Keratinocyte (primary cell): Measurements from ENCODE around the gene XPC. TPM values are rescaled to one million over a fixed set of nuclear protein-coding genes. Genes with fewer than 3 reads are reported as not detected.

Source experiments
- DNase-seq: peaks from one replicate; pipeline ENCODE4 v3.0.0-alpha.2; 2011; ENCODE audit warnings: low read depth, missing footprints, low spot score
- FAIRE-seq: peaks from 2 replicates; lab custom pipeline; 2011; peaks lifted over from hg19 to GRCh38; lab: Jason Lieb, UNC
- H2AFZ ChIP-seq: 2 replicates; pipeline ENCODE4 v1.6.0; 2012; ENCODE audit warnings: low read length, control low read depth, inconsistent platforms; ENCODE audit not compliant: control insufficient read depth
- H3K27ac ChIP-seq: 2 replicates; pipeline ENCODE4 v1.5.1; 2011; ENCODE audit warnings: low read length; ENCODE audit not compliant: control insufficient read depth, insufficient read depth
- H3K27me3 ChIP-seq: 3 replicates; pipeline ENCODE4 v1.6.0; 2011; ENCODE audit warnings: low read length; ENCODE audit not compliant: control insufficient read depth, insufficient read depth; ENCODE audit errors: extremely low read depth
- H3K36me3 ChIP-seq, 2 experiments: 2 replicates in 1 of 2; 3 replicates in 1 of 2; pipeline ENCODE4 v1.5.1; 2011; ENCODE audit warnings: low read length in 2 of 2, mild to moderate bottlenecking in 1 of 2; ENCODE audit not compliant: control insufficient read depth in 2 of 2, insufficient read depth in 2 of 2; ENCODE audit errors: extremely low read depth in 1 of 2
- H3K4me1 ChIP-seq: 3 replicates; pipeline ENCODE4 v1.5.1; 2011; ENCODE audit warnings: low read length; ENCODE audit not compliant: control insufficient read depth, insufficient read depth; ENCODE audit errors: extremely low read depth
- H3K4me2 ChIP-seq: 3 replicates; pipeline ENCODE4 v1.6.0; 2011; ENCODE audit warnings: low read depth, low read length; ENCODE audit not compliant: control insufficient read depth, insufficient read depth; ENCODE audit errors: extremely low read depth
- H3K4me3 ChIP-seq, 3 experiments: fragments of 200-600 bp in 1 of 3; sonication (generic) in 1 of 3; 2 replicates in 2 of 3; 3 replicates in 1 of 3; pipeline ENCODE4 v1.5.1; 2011 to 2016; ENCODE audit warnings: low read length in 3 of 3, mild to moderate bottlenecking in 3 of 3, control low read depth in 2 of 3, inconsistent platforms in 1 of 3, low read depth in 1 of 3, mixed read lengths in 1 of 3, mixed run types in 1 of 3, moderate library complexity in 1 of 3; ENCODE audit not compliant: control insufficient read depth in 2 of 3, insufficient read depth in 2 of 3; ENCODE audit errors: extremely low read depth in 1 of 3
- H3K79me2 ChIP-seq: 2 replicates; pipeline ENCODE4 v1.6.0; 2012; ENCODE audit warnings: low read length; ENCODE audit not compliant: control insufficient read depth, insufficient read depth
- H3K9ac ChIP-seq: 3 replicates; pipeline ENCODE4 v1.6.0; 2011; ENCODE audit warnings: low read length; ENCODE audit not compliant: control insufficient read depth, insufficient read depth; ENCODE audit errors: extremely low read depth
- H3K9me1 ChIP-seq: 3 replicates; pipeline ENCODE4 v1.6.0; 2011; ENCODE audit warnings: low read length; ENCODE audit not compliant: control insufficient read depth, insufficient read depth; ENCODE audit errors: extremely low read depth
- H3K9me3 ChIP-seq: 2 replicates; pipeline ENCODE4 v1.5.1; 2012; ENCODE audit warnings: low read depth, low read length; ENCODE audit not compliant: control insufficient read depth
- H4K20me1 ChIP-seq: 3 replicates; pipeline ENCODE4 v1.6.0; 2011; ENCODE audit warnings: low read length; ENCODE audit not compliant: control insufficient read depth, insufficient read depth; ENCODE audit errors: extremely low read depth
- CTCF ChIP-seq, 3 experiments: IDR thresholded peaks in 1 of 3; conservative IDR thresholded peaks in 1 of 3; optimal IDR thresholded peaks in 1 of 3; 2 replicates in 2 of 3; 3 replicates in 1 of 3; pipeline versions ENCODE3 to v1.5.1; 2011; ENCODE audit warnings: low read length in 3 of 3, mild to moderate bottlenecking in 3 of 3, moderate library complexity in 2 of 3, control low read depth in 1 of 3, inconsistent platforms in 1 of 3; ENCODE audit not compliant: insufficient read depth in 2 of 3; ENCODE audit errors: extremely low read depth in 1 of 3
- EZH2 ChIP-seq: IDR thresholded peaks from one replicate; pipeline ENCODE4 v1.6.1; 2012; ENCODE audit warnings: inconsistent platforms, mild to moderate bottlenecking, low read length, moderate library complexity
- dilution Hi-C: fragments of 300-500 bp; cut with MboI; formaldehyde crosslinking; loops from one replicate; pipeline ENCODE4 v1.7.0; 2020; ENCODE audit warnings: low sequenced_read_pairs; ENCODE audit not compliant: extremely low pct_ligation_motif_present
- polyA plus RNA-seq, 5 experiments: library from polyadenylated mRNA; depleted of rRNA in 3 of 5; stranded (reverse) in 3 of 5; stranded (forward) in 1 of 5; unstranded in 1 of 5; fragments of >200 nt; gene quantifications; 1 replicate in 1 of 5; 2 replicates in 3 of 5; 3 replicates in 1 of 5; pipeline versions ENCODE4 v1.2.1 to v1.2.3, GENCODE V29; 2011 to 2012; ENCODE audit warnings: missing spikeins in 2 of 5, low read depth in 1 of 5, low replicate concordance in 1 of 5

Gene XPC
- polyA plus RNA-seq, 1 donor (not counting 4 experiments of a cell fraction or from before 2014, with no cell fraction given): 24.9 TPM

DNA sequence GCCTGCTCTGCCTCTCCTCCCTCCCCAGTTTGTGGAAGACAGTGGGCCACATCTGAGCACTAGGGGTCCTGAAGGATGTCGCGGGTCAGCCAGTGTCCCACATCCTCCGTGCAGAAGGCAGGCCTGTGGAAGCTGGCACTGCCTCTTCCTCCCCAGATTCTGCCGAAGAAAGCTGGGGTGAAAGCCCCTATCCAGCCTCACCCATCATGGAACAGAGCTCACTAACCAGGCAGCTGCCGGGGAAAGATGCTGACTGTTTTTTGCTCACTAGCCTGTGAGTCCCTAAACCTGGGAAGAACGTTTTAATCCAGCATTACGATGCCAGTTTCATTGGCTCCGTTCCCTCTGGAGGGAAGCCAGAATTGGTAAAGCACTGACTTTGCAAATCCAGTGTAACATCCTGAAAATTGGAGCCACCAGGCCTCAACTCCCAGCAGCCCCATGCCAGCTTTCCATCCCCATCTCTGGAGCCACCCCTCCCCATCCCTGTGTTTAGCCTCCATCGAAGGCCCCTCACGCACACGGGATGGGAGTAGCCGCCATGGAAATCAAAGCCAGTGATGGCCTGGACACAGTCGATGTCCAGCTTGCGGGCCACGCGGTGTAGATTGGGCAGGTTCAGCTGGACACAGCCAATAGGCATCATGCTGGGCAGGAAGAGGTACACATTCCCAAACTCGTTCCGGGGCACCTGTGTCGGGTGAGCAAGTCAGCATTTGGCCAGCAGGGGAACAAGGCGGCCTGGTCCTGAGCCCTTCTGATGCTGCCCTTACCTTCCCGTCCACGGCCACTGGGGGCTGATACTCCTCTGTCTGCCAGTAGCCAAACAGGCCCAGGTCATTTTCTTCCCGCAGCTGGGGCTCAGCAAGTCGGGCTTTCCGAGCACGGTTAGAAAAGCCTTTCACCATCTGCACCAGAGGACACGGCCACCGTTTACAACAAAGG lies 30.1 kb downstream of the XPC start:
- DNase-seq (no peak), FAIRE-seq (no peak)
- TF ChIP-seq EZH2 (no peak), CTCF (optimal IDR thresholded peaks at IDR 0.05 in 1 of 3, IDR thresholded peaks at IDR 0.05 in 1 of 3, conservative IDR thresholded peaks at IDR 0.05 in 1 of 3; ENCODE audit: extremely low read depth in 1 of 3, insufficient read depth in 2 of 3, low read length in 3 of 3) (no peak)
- H3K36me3 ChIP-seq: peaks cover 42 to 60% of the 10 kb centered on the region in 2 experiments
- dilution Hi-C loops: no loop called here
- H3K27me3 ChIP-seq: no peaks in the 10 kb centered on the region
- no peak overlapping the region for H3K4me3 ChIP-seq
- peaks cover 2% of the 10 kb centered on the region for H4K20me1 ChIP-seq
- H2AFZ ChIP-seq: no peak overlapping the region
- no peaks in the 10 kb centered on the region for H3K9me3 ChIP-seq
- no peak overlapping the region for H3K9ac ChIP-seq
- H3K79me2 ChIP-seq: no peaks in the 10 kb centered on the region
- H3K4me2 ChIP-seq: no peak overlapping the region
- H3K27ac ChIP-seq: no peak overlapping the region
- H3K4me1 ChIP-seq: peaks cover 30% of the 10 kb centered on the region
- no peaks in the 10 kb centered on the region for H3K9me1 ChIP-seq

DNA sequence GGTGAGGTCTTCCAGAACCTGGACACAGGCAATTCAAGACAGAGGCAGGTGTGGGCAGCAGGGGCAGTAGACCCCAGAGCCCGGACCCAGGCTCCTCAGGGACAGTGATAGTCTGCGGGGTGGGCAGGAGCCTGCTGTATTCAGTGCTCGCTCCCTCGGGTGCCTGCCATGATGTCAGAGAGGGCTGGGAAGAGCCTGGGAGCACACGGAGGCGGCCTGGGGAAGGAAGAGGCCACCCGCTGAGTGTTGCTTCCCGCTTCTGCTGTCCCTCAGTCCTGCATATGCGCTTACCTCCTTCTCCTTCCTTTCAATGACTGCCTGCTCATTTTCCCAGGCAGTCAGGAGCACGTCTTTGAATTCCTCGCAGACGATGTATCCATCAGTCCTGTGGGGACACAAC lies 30.8 kb downstream of the XPC start:
- Histone ChIP-seq H2AFZ (no peak overlapping the region), H3K79me2 (no peaks in the 10 kb centered on the region), H3K9me3 (no peaks in the 10 kb centered on the region), H3K4me1 (peaks cover 37% of the 10 kb centered on the region), H3K9ac (no peak overlapping the region), H3K27me3 (no peaks in the 10 kb centered on the region), H3K4me3 (no peak overlapping the region), H3K9me1 (no peaks in the 10 kb centered on the region), H3K36me3 (peaks cover 37 to 54% of the 10 kb centered on the region in 2 experiments), H4K20me1 (peaks cover 2% of the 10 kb centered on the region), H3K27ac (no peak overlapping the region), H3K4me2 (no peak overlapping the region)
- no peak for DNase-seq
- dilution Hi-C loops: no loop called here
- no peak for TF ChIP-seq EZH2
- no peak for TF ChIP-seq CTCF (optimal IDR thresholded peaks at IDR 0.05 in 1 of 3, IDR thresholded peaks at IDR 0.05 in 1 of 3, conservative IDR thresholded peaks at IDR 0.05 in 1 of 3; ENCODE audit: extremely low read depth in 1 of 3, insufficient read depth in 2 of 3, low read length in 3 of 3)
- no peak for FAIRE-seq
